ENCODE data around the gene HPSE2.

The HPSE2 gene

DNA sequence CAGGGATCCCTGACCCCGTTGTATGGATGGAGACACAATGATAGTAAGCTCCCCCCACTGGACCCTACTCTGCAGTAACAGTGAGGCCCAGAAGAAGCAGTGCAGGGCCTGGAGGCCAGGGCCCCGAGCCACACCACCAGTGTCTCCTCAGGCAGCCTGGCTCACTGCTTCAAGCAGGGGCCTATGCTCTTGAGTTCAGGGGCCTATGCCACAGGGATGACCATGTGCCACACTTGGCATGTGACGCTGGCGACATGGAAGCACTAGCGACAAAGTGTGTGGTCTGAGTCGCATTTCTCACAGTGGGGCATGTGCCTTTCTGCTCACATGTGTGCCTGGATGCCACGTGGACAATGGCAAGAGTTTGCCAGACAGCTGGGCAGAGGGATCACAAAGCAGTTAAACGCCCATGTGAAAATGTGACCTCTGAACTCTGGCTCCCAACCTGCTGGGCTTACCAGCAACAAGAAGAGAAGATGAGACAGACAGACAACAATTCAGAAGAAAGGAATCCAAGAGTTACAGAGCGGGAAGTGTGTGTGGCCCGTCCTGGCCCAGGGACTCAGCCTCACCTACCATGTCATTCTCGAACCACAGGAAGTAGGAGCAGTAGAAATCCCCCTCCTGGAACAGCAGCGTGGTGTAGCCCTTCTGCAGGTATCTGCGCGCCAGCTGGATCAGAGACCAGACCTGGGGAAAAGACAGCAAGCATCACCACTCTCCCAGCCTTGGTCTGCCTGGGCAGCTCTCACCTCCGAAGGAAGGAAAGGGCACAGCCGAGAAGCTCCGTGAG is 816.0 kb downstream of the HPSE2 start:
- no peak for DNase-seq (ENCODE audit: low read depth, low spot score)
- H3K4me3 ChIP-seq (ENCODE audit: low read length) = no peak overlapping the region

- DNase-seq (ENCODE audit: low read depth, low spot score) = no peak
- H3K4me3 ChIP-seq (ENCODE audit: low read length) = no peak overlapping the region
Observed at GRCh38 chr10:98418665-98419468, 816.8 kb downstream of the HPSE2 start.

DNA sequence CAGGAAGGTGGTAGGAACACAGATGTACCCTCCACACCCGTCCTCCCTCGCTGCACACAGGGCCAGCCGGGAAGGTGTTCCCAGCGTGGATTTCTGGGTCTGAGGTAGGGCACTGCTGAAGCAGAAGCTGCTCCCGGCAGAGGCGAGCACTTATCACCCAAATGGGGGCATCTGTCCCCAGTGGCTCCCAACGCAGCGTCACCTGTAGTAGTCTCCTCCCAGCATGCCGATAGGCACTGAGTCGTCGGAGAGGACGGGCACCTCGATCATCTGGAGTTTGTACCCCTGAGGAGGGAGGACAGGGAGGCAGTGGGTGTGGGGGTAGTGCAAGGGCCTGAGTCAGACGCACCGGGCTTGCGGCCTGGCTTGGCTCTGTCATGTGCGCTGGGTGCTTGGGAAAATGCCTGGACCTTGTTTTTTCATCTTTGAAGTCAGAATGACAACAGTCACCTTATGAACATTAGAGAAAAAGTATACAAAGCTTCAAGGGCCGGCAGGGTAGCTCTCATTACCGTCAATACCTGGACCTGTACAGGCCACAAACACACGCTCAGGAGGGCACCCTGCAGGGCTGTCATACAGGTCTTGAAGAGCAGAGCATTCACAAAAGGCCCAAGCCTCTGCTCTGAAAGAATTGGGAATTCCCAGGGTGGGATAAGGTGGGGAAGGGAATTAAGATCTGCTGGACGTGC is 817.5 kb downstream of the HPSE2 start:
- no peak overlapping the region for H3K4me3 ChIP-seq (ENCODE audit: low read length)
- no peak for DNase-seq (ENCODE audit: low read depth, low spot score)

DNA sequence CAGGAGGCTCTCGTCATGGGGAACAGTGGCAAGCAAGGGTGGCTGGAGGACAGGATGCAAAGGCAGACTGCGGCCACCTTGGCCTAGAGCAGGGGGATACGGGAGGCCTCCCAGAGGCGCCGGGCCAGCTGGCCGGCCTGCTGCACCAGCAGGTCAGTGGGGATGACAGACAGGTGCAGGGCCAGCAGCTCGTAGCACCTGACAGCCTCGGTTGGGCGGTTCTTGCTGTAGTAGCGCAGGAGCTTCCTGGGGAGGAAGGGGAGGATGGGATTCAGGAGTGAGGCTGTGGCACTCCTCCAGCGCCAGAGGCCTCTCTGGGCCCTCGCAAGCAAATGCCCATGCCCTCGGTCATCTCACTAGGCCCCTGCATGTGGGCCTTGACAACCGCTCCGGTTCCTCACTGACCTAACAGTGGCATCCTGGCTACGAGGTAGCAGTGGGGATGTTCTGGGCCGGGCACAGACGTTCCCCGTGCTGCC is 818.1 kb downstream of the HPSE2 start:
- H3K4me3 ChIP-seq (ENCODE audit: low read length) = no peak overlapping the region
- DNase-seq (ENCODE audit: low read depth, low spot score) = no peak

- H3K4me3 ChIP-seq (ENCODE audit: low read length) = no peak overlapping the region
- DNase-seq (ENCODE audit: low read depth, low spot score) = no peak
Observed at GRCh38 chr10:98416606-98417388, 818.9 kb downstream of the HPSE2 start.

GRCh38 chr10:98415731-98416119 is 819.9 kb downstream of the HPSE2 start:
- DNase-seq (ENCODE audit: low read depth, low spot score) = no peak
- H3K4me3 ChIP-seq (ENCODE audit: low read length) = no peak overlapping the region

- H3K4me3 ChIP-seq (ENCODE audit: low read length) = peak within 1 kb of the TSS; percentile 80
- peak; percentile 83 for DNase-seq (ENCODE audit: low read depth, low spot score)
Observed at GRCh38 chr10:98414932-98415730, 820.5 kb downstream of the HPSE2 start, which contains the start of gene PYROXD2. Gene PYROXD2 (minus strand): TSS chr10:98415182. CDS start chr10:98415135, 47 bp downstream.

DNA sequence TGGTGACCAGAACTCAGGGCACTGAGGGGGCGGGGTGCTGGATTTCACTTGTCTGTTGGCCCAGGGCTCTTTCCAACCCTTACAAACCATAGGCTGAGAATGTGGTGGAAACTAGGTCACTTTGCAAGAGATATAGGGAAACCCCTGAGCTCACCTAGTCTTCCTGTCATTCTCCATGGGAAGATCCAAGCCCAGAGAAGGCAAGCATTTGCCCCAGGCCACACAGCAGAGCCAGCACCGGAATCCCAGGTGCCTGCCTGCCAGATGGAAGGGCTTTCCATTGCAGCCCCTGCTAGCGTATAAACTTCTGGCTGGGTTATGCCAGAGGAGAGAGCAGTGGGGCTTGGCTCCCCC is 821.1 kb downstream of the HPSE2 start:
- H3K4me3 ChIP-seq (ENCODE audit: low read length) = peak overlapping the region; percentile 80
- DNase-seq (ENCODE audit: low read depth, low spot score) = no peak

DNA sequence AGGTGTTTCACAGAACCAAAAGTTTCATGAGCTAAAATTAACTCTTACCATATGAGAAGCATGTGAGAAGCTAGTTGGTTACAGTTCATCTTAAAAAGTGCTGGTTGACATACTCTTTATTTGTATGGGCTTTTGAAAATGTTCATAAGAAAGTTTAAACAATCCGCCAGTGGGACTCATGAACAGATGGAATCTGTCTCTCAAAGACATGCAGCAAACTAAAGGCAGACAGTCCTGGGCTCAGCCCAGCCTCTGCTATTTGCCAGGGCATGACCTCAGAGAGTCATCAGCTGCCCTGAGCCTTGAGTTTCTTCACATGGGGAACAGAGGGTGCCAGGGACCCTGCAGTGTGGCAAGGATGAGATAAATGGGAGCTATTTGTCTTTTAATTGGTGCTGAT is 823.9 kb downstream of the HPSE2 start:
- H3K4me3 ChIP-seq (ENCODE audit: low read length) = no peak overlapping the region
- no peak for DNase-seq (ENCODE audit: low read depth, low spot score)

- H3K4me3 ChIP-seq (ENCODE audit: low read length) = no peak overlapping the region
- no peak for DNase-seq (ENCODE audit: low read depth, low spot score)
Observed at GRCh38 chr10:98411166-98411565, 824.5 kb downstream of the HPSE2 start.

GRCh38 chr10:98410759-98411158 is 824.9 kb downstream of the HPSE2 start:
- no peak for DNase-seq (ENCODE audit: low read depth, low spot score)

DNA sequence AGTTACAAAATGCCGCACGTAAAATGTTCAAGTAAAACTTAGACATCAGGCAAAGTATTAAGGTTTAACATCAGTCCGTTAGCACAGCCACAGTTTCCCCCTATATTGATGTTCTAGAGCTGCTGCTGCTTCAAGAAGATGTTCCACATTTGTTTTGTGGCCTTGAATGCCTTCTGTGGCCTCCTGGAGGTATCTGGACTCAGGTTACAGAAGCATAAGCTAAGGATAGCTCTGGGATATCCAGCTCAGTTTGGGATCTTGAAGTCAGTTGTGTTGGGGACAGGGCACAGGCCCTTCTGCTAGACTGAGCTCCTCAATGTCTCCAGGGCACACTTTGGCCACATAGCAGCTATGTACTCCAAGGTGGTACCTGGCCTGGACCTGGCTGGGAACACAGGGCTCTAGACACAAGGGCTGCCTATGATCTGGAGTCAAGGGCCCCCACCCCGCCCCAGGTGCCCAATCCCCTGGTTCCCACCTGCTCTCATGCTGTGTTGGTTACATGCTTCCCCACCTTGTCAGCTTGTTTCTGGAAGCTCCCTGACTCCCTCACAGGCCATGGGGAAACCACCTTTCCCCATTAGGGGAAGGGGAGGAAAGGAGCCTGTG is 825.4 kb downstream of the HPSE2 start:
- no peak overlapping the region for H3K4me3 ChIP-seq (ENCODE audit: low read length)
- no peak for DNase-seq (ENCODE audit: low read depth, low spot score)

More at GRCh38 chr10:98410759-98411158, 824.9 kb downstream of the HPSE2 start:
- H3K4me3 ChIP-seq (ENCODE audit: low read length) = no peak overlapping the region

GRCh38 chr10:98408799-98409198 is 826.9 kb downstream of the HPSE2 start:
- no peak overlapping the region for H3K4me3 ChIP-seq (ENCODE audit: low read length)
- no peak for DNase-seq (ENCODE audit: low read depth, low spot score)

- no peak overlapping the region for H3K4me3 ChIP-seq (ENCODE audit: low read length)
Observed at GRCh38 chr10:98407744-98408241, 827.9 kb downstream of the HPSE2 start.

More at GRCh38 chr10:98407744-98408241, 827.9 kb downstream of the HPSE2 start:
- DNase-seq (ENCODE audit: low read depth, low spot score) = no peak
